GM20000 (cell line): ENCODE results near the gene SYN1.
A peak's percentile ranks its signal among the peaks of the same experiment; 100 is the strongest.

Experiments used
- DNase-seq: peaks from one replicate; pipeline ENCODE4 v3.0.0; 2012; ENCODE audit warnings: low spot score
- TF ChIP-seq, protein P1 (sequence below): IDR thresholded peaks from 2 replicates; pipeline ENCODE4 v1.5.1; 2012; ENCODE audit warnings: mild to moderate bottlenecking, control low read depth; ENCODE audit errors: extremely low read depth, missing control alignments

SYN1 gene

DNA sequence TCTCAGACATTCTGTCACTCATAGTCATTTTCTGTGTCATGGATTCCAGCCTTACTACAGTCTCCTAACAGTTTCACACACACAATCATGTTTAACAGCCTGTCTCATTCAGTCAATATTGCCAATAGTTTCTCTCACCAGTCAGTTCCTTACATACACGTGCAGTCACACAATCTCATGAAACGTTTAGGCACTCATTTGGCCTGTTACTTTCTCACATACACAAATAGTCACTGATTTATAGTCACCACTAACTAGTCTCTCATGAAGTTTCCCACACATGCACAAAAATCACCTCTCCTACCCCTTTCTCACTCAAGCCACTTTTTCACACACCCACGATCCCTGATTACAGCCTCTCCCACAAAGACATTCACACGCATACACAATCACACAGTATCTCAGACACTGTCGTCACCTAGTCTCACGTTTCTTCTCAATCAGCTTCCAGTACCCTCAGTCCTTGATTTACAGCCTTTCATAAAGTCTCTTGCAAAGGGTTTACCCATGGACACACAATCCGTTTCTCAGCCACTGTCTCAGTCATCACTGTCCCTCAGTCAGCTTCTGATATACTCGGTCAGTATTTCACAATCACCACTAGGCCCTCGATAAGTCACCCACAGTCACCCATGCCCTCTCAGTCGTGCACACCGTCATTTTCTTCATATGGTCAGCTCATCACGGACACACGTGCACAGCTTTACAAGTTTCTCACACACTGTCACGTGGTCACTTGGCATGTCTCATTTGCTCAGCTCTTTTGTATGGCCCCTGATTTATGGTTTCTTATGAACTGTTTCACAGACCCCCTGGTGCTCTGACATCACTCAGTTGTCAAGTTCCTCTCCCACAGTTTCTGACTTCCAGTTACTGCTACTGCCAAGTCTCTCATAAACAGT lies 14.3 kb upstream of the SYN1 start:
- DNase-seq: no peak
- TF ChIP-seq, protein P1, sequence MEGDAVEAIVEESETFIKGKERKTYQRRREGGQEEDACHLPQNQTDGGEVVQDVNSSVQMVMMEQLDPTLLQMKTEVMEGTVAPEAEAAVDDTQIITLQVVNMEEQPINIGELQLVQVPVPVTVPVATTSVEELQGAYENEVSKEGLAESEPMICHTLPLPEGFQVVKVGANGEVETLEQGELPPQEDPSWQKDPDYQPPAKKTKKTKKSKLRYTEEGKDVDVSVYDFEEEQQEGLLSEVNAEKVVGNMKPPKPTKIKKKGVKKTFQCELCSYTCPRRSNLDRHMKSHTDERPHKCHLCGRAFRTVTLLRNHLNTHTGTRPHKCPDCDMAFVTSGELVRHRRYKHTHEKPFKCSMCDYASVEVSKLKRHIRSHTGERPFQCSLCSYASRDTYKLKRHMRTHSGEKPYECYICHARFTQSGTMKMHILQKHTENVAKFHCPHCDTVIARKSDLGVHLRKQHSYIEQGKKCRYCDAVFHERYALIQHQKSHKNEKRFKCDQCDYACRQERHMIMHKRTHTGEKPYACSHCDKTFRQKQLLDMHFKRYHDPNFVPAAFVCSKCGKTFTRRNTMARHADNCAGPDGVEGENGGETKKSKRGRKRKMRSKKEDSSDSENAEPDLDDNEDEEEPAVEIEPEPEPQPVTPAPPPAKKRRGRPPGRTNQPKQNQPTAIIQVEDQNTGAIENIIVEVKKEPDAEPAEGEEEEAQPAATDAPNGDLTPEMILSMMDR: no peak

DNA sequence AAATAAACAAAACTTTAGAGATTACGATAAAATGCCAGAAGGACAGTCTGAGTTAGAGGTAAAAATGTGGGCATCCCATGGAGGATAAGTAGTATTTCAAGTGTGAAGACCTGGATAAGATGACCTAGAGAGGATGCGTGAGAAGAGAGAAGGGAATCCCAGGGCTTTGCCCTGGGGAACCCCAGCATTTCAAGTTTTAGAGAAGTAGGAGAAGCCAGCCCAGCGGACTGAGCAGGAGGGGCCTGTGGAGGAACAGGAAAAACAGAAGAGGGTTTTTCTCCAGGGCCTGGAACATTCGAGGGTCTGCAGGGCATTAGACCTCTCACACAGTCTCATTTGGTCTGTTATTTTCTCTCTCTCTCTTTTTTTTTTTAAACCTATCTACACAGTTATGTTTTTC lies 13.0 kb upstream of the SYN1 start:
- no peak for DNase-seq
- TF ChIP-seq, protein P1: no peak

DNA sequence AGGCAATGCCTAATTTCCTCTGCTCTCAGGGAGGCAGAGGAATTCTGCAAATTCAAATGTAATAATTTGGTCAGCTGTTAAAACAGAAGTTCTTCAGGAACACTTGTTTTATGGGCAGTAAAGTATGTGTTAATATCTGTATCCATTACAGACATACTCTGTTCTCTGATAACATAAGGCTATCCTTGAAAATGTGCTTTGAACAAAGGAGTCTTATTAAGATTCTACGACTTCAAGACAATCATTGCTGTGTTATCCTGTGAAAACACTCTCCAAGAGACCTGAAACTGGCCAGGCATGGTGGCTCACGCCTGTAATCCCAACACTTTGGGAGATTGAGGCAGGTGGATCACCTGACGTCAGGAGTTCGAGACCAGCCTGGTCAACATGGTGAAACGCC lies 12.0 kb upstream of the SYN1 start:
- TF ChIP-seq, protein P1: no peak
- no peak for DNase-seq

DNA sequence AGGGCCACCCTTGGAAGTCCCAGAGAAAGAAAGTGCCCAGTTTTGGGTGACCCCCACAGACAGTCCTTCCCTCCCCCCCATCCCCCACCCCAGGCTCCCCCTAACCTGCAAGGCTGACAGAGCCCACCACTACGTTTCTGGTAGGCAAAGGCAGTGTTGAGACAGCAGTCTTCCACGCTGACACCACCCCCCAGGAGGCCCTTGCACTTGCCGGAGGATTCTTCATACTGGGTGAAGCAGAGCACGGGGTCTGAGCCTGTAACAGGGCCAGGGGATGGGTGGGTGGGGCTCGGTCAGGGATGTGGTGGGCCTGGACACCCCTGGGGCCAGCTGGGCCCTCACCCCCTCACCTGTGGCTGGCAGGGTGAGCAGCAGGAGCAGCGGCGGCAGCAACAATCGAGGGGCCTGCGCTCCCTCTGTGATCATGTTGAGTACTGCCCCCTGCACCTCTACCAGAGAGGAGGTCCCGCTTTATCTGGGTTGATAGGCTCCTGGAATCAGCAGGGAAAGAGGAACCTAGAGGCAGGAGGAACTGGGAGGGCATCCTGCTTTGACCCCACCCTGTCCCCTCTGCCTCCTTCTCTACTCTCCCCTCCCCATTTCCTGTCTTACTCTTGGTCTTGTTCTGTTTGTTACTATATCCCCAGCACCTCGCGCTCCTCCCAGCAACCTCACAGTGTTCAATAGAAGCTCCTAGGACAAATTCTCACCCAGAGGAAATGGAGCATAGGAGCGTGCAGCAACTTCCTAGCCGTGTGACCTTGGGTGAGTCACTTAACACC lies 10.0 kb upstream of the SYN1 start, which contains the start of gene CFP:
TSS of gene CFP (minus strand) at position 512 of the 782 bp plus-strand sequence. CDS start at position 426, 86 bp downstream.
- no peak for DNase-seq

DNA sequence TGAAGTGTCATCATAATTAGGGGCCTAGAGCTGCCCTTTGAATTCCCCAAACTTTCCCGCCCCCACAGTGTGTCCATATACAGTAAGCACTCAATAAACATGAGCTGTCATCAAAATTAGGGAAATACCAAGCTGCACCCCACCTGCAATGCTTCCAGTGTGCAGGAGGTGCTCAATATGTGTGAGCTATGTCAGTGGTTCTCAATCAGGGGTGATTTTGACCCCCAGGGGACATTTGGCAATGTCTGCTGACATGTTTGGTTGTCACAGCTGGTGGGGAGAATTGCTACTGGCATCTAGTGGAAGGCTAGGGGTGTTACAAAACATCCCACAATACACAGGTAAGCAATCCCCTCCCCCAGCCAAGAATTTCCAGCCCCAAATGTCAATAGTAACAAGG lies 9.3 kb upstream of the SYN1 start:
- TF ChIP-seq, protein P1: no peak
- no peak for DNase-seq

More for the DNA sequence above, 10.0 kb upstream of the SYN1 start, which contains the start of gene CFP:
- TF ChIP-seq, protein P1: no peak

DNA sequence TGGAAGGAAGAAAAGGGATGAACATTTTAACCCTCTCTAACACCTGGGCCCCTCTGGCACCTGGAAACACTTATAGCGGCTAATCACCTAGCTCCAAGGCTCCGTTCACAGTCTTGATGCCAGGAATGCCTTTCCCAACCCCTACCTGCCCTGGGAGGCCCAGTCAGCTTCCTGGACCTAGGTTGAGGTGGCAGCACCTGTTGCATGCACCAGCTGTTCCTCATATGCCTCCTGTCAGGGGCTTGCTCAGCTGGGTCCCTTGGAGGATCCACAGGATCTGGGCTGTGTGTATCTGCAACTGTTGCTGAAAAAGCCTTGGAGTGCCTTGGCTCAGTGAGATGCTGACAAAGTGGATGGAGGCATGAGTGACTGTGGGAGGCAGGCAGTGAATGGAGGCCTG lies 5.7 kb upstream of the SYN1 start:
- TF ChIP-seq, protein P1: no peak
- no peak for DNase-seq

DNA sequence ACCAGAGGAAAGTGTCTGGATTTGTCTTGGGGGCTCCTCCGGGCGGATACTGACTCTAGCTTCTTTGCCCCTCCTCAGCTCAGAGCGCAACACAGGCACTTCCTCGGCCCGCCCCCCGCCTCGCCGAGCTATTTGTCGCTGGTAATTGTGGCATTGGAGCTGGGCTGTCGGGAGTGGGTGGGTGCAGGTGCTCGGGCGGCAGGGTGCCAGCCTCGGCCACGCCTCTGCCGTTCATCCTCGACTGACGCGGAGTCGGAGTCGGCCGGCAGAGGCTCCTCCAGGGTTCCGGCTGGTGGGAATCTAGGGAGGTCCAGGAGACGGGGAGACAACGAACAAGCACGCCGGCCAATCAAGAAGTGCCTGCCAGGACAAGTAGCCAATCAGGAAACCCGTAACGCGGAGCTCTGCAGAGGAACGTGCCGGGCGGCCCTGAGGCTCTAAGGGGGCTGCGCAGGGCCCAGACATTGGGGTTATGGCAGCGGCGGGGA lies 3.9 kb upstream of the SYN1 start:
- peak; percentile 40 for DNase-seq

More for the DNA sequence above, 3.9 kb upstream of the SYN1 start:
- TF ChIP-seq, protein P1: no peak
